Ovary (tissue), 3 donors: ENCODE data around the gene OSTF1.

ENCODE experiments used
- CTCF ChIP-seq, 3 donors: fragments of 450-650 bp in 2 of 3; fragments of 200-600 bp in 1 of 3; IDR thresholded peaks; one replicate each; pipeline versions ENCODE4 v1.5.1 to v1.8.0; 2016 to 2022; ENCODE audit warnings: antibody characterized with exemption in 3 of 3, mild to moderate bottlenecking in 1 of 3
- EP300 ChIP-seq: sonication (generic); formaldehyde crosslinking; IDR thresholded peaks from one replicate; pipeline ENCODE4 v1.6.1; 2017; ENCODE audit warnings: antibody characterized with exemption
- POLR2A ChIP-seq: fragments of 450-650 bp; IDR thresholded peaks from one replicate; pipeline ENCODE4 v1.6.1; 2017; ENCODE audit warnings: antibody characterized with exemption, mild to moderate bottlenecking, moderate library complexity
- donor health status: DM: no; HTN: no; CAD: no.

DNA sequence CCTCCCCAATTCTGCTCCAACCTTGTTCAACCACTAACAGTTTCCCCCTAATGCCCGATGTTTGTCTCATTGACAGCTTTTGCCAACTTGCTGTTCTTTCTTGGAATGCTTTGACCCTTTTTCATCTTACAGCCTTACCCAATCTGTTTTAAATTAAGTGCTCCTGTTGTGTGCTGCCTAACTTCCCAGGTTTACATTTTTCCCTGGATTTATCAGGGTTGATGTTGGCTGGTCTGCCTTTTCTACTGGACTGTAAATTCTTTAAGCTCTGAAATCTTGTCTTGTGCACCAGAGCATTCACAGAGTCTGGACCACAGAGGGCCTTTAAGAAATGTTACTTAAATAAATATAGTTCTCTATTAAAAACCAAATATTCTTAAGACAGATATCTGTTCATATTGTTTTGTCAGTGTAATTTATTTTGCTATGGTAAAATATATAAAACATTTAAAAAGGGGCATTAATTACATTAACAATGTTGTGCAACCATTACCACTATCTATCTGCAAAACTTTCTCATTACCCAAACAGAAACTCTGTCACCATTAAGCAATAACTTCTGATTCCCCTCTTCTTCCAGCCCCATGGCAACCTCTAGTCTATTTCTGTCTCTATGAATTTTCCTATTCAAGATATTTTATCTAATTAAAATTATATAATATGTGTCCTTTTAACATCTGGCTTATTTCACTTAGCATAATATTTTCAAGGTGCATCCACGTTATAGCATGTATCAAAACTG, 73.0 kb downstream of the OSTF1 start:
- TF ChIP-seq CTCF (IDR thresholded peaks at IDR 0.05) = no peak
- TF ChIP-seq POLR2A = no peak
- no peak for TF ChIP-seq EP300
